ENCODE results near the gene TEX11. TPM values are rescaled to one million over a fixed set of nuclear protein-coding genes. Genes with fewer than 3 reads are reported as not detected.
"Not testable (repeated sequence)": the region's sequence is repeated elsewhere in the genome, so short reads cannot be mapped to it uniquely, and the experiment has no call there.

Gene TEX11
- total RNA-seq, 2 donors from 2014 or later = 1.0 to 2.0 TPM

DNA sequence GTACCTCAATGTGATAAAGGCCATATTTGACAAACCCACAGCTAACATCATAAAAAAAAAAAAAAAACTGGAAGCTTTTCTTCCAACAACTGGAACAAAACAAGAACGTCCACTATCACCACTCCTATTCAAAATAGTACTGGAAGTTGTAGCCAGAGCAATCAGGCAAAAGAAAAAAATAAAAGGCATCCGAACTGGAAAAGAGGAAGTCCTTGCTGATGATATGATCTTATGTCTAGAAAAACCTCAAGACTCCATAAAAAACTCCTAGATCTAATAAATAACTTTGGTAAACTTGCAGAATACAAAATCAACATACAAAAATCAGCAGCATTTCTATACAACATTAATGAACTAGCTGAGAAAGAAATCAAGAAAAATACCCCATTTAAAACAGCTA, 134.3 kb downstream of the TEX11 start:
- intact Hi-C loops (cut with DNase I, micrococcal nuclease) = no loop called here
- DNase-seq (no peak), ATAC-seq (no peak)

DNA sequence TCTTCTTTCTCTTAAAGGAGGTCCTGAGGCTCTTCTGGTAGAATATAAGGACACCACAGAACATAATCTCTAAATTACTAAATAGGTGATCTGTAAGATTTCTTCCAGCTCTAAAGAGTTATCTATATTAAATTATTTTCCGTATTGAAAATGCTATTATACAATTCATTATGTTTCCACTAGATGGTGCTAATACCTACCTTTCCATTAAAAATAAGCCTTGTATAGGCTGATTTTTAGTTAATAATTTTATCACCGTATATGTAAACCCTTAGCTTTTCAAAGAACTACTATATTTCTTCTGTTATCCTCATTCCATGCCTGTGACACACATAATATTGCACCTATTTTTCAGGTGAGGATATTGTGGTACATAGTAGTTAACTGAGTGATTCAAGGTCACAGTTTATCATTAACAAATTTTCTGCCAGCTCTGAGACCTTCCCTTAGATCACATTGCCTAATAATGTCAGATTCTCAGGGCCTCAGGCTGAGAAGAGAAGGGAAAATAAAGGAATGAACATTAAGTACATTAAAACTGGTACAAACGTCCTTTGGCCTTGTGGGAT, 138.8 kb downstream of the TEX11 start:
- DNase-seq = no peak
- intact Hi-C loops (cut with DNase I, micrococcal nuclease) = no loop called here
- ATAC-seq = no peak

DNA sequence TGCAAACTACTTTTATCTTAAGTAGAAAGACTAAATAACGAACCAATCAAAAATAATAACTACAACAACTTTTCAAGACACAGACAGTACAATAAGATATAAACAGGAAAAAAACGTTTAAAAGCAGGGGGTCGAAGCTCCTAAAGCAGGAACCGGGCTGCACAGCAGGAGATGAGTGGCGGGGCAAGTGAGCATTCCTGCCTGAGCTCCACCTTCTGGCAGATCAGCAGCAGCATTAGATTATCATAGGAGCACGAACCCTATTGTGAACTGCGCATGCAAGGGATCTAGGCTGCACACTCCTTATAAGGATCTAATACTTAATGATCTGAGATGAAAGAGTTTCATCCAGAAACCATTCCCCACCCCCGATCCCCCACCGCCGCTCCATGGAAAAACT, 146.2 kb downstream of the TEX11 start:
- intact Hi-C loops (cut with DNase I, micrococcal nuclease) = no loop called here
- no peak for ATAC-seq
- DNase-seq = no peak

DNA sequence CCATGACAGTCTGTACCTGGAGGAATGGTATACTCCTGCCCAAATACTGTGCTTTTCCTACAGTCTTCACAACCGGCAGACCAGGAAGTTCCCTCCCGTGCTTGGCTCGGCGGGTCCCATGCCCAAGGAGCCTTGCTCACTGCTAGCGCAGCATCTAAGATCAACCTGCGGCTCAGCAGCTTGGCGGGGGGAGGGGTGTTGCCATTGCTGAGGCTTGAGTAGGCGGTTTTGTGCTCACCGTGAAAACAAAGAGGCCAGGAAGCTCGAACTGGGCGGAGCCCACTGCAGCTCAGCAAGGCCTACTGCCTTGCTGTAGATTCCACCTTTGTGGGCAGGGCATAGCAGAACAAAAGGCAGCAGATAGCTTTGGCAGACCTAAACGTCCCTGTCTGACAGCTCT, 152.7 kb downstream of the TEX11 start:
- peak in 1 of 2 donors; percentile 19 for DNase-seq
- intact Hi-C loops (cut with DNase I, micrococcal nuclease) = no loop called here
- no peak for ATAC-seq

DNA sequence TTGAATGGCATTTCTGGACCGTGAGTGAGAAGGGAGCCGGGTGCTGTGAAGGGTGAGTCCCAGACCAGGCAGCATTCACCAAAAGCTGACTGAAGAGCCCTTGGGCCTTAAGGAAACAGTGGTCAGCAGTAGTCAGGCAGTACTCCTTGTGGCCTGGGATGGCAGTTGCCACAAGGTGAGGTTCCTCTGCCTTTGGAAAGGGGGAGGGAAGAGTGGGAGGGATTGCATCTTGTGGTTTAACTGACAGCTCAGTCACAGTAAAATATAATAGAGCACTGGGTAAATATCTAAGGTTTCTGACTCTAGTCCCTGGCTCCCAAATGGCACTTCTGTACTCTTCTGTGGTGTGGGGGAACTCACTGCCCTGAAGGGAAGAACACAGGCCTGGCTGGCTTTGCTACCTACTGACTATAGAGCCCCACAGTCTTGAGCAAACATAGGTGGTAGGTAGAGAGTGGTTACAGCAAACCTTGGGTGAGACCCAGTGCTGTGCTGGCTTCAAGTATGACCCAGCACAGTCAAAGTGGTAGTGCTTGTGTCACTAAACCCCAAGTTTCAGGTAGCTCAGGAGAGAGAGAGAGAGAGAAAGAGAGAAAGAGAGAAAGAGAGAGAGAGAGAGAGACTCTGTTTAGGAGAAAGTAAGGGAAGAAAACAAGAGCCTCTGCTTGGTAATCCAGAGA, 154.2 kb downstream of the TEX11 start:
- no peak for ATAC-seq
- DNase-seq = no peak
- intact Hi-C loops (cut with DNase I, micrococcal nuclease) = no loop called here

DNA sequence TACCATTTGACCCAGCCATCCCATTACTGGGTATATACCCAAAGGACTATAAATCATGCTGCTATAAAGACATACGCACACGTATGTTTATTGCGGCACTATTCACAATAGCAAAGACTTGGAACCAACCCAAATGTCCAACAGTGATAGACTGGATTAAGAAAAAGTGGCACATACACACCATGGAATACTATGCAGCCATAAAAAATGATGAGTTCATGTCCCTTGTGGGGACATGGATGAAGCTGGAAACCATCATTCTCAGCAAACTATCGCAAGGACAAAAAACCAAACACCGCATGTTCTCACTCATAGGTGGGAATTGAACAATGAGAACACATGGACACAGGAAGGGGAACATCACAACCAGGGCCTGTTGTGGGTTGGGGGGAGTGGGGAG, 174.7 kb downstream of the TEX11 start:
- DNase-seq; ATAC-seq; intact Hi-C loops (cut with DNase I, micrococcal nuclease): not testable (repeated sequence)

DNA sequence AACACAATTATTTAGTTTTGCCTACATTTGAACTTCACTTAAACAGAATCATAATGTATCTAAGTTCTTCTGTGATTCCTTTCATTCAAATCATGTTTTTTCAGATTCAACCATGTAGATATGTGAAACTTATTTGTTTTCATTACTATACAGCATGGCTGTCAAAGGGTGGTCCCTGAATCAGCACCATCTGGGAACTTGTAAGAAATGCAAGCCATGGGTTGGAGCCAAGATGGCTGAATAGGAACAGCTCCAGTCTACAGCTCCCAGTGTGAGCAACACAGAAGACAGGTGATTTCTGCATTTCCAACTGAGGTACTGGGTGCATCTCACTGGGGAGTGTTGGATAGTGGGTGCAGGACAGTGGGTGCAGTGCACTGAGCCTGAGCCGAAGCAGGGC, 180.6 kb downstream of the TEX11 start:
- intact Hi-C loops (cut with DNase I, micrococcal nuclease); DNase-seq; ATAC-seq: not testable (repeated sequence)

DNA sequence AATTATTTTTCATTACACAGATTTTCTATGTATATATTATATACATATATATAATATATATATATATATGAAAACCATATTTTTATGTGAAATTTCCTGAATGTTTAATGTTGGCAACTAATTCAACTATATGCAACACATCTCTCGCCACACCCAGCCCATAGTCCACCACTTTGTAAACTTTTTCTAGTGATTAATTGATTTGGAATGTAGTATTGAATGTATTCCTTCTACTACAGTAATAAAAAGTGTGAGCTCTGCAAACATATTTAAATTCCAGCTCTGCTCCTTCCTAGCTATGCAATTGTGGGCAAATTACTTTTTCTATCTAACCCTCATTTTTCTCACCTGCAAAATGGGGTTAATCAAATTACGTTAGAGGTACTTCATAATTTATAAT, 187.8 kb downstream of the TEX11 start:
- intact Hi-C loops (cut with DNase I, micrococcal nuclease) = no loop called here
- DNase-seq (no peak), ATAC-seq (no peak)

DNA sequence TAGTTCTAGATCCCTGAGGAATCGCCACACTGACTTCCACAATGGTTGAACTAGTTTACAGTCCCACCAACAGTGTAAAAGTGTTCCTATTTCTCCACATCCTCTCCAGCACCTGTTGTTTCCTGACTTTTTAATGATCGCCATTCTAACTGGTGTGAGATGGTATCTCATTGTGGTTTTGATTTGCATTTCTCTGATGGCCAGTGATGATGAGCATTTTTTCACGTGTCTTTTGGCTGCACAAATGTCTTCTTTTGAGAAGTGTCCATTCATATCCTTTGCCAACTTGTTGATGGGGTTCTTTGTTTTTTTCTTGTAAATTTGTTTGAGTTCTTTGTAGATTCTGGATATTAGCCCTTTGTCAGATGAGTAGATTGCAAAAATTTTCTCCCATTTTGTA, 197.2 kb downstream of the TEX11 start:
- intact Hi-C loops (cut with DNase I, micrococcal nuclease); ATAC-seq: not testable (repeated sequence)

DNA sequence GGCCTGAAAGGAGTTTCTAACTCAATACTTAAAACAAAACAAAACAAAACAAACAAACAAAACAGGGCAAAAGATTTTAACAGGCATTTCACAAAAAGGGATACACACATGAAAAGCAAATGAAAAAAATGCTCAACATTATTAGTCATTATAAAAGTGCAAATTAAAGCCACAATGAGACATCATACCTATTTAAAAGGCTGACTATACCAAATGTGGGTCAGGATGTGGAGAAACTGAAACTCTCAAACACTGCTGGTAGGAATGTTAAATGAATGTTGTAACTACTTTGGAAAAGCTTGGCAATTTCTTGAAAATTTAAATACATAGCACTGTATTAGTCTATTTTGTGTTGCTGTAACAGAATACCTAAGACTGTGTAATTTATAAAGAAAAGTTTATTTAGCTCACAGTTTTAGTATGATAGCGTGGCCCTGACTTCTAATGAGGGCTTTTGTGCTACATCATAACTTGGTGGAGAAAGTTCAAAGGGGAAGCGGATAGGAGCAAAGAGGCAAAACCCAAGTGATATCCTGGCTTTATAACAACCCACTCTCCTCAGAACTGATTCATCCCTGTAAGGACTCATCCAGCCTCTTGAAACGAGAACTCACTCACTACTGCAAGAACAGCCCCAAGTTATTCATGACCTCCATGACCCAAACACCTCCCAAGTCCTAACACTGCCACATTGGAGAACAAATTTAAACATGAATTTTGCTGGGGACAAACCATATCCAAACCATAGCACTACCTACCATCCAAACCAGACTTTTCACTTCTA, 214.0 kb downstream of the TEX11 start:
- DNase-seq (no peak), ATAC-seq (no peak)
- intact Hi-C loops (cut with DNase I, micrococcal nuclease) = no loop called here

More for the DNA sequence above, 197.2 kb downstream of the TEX11 start:
- not testable (repeated sequence) for DNase-seq

DNA sequence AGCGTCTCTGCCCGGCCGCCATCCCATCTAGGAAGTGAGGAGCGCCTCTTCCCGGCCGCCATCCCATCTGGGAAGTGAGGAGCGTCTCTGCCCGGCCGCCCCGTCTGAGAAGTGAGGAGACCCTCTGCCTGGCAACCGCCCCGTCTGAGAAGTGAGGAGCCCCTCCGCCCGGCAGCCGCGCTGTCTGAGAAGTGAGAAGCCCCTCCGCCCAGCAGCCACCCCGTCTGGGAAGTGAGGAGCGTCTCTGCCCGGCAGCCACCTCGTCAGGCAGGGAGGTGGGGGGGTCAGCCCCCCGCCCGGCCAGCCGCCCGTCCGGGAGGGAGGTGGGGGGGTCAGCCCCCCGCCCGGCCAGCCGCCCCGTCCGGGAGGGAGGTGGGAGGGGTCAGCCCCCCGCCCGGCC, 229.1 kb downstream of the TEX11 start:
- intact Hi-C loops (cut with DNase I, micrococcal nuclease); ATAC-seq; DNase-seq: not testable (repeated sequence)

DNA sequence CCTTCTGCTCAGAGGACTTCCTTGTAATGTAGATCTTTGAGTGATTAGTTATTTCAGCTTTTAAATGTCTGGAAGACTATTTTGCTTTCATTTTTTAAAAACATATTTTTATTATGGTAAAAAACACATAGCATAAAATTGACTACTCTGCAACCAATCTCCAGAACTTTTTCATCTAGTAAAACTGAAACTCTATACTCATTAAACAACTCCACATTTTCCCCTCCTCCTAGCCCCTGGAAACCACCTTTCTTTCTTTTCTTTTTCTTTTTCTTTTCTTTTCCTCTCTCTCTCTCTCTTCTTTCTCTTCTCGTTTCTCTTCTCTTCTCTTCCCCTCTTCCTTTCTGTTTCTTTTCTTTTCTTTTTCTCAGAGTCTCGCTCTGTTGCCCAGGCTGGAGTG, 233.2 kb downstream of the TEX11 start:
- no peak for DNase-seq
- intact Hi-C loops (cut with DNase I, micrococcal nuclease) = no loop called here
- no peak for ATAC-seq

DNA sequence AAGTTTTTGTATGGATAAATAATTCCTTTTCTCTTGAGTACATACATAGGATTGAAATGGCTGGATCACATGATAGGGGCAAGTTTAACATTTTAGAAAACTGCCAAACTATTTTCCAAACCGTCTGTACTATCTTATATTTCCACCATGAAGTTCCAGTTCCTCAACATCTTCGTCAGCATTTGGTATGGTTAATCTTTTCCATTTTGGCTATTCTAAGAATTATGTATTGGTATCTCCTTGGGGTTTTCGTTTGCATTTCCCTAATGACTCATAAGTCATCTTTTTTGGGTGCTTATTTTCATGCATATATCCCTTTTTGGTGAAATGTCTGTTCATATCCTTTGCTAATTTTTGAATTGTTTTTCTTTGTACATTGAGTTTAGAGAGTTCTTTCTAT, 236.2 kb downstream of the TEX11 start:
- DNase-seq (no peak), ATAC-seq (no peak)
- intact Hi-C loops (cut with DNase I, micrococcal nuclease) = no loop called here

DNA sequence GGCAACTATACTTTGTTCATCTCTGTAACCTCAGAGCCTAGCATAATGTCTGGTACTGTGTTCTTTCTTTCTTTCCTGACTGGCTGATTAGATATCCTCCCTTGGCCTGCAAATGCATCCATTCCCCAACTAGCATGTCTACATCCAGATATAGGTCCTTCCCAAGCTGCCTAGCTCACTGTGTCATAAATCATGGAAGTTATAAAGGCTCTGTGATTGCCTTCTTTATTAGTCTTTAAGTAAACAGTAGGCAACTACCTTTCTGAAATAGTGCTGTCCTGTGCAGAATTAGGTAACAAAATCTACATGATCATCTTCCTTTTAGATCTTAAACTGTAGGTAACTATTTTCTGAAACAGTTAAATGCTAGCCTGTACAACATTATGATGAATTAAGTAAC, 239.4 kb downstream of the TEX11 start:
- ATAC-seq (peak; percentile 89), DNase-seq (no peak)
- intact Hi-C loops (cut with DNase I, micrococcal nuclease) = no loop called here

DNA sequence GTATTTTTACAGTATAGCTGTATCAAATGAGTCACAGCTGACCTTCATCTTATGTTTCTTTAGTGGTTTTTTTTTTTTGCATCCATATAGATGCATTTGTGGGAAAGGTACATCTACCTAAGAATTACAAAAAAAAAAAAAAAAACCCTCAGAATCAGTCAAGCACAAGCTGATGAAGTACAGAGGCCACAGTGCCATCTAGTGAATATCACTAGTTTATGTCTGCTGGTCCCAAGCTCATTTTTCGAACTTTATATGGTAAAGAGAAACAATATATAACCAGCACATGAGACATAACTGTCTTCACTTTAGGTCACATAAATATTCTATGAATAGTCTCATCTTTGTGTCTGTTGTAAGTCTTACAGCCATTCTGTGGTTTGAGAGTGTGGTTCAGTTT, 243.8 kb downstream of the TEX11 start:
- intact Hi-C loops (cut with DNase I, micrococcal nuclease) = no loop called here
- DNase-seq = no peak

DNA sequence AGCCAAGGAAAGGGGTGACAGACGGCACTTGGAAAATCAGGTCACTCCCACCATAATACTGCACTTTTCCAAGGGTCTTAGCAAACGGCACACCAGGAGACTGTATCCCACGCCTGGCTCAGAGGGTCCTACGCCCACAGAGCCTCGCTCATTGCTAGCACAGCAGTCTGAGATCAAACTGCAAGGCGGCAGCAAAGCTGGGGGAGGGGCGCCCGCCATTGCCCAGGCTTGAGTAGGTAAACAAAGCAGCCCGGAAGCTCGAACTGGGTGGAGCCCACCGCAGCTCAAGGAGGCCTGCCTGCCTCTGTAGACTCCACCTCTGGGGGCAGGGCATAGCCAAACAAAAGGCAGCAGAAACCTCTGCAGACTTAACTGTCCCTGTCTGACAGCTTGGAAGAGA, 247.4 kb downstream of the TEX11 start:
- ATAC-seq; DNase-seq; intact Hi-C loops (cut with DNase I, micrococcal nuclease): not testable (repeated sequence)

More for the DNA sequence above, 243.8 kb downstream of the TEX11 start:
- ATAC-seq = peak; percentile 52

DNA sequence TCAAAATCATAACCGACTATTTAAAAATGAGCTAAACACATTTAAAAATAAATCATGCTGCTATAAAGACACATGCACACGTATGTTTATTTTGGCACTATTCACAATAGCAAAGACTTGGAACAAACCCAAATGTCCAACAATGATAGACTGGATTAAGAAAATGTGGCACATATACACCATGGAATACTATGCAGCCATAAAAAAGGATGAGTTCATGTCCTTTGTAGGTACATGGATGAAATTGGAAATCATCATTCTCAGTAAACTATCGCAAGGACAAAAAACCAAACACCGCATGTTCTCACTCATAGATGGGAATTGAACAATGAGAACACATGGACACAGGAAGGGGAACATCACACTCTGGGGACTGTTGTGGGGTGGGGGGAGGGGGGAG, 251.0 kb downstream of the TEX11 start:
- DNase-seq; ATAC-seq; intact Hi-C loops (cut with DNase I, micrococcal nuclease): not testable (repeated sequence)

DNA sequence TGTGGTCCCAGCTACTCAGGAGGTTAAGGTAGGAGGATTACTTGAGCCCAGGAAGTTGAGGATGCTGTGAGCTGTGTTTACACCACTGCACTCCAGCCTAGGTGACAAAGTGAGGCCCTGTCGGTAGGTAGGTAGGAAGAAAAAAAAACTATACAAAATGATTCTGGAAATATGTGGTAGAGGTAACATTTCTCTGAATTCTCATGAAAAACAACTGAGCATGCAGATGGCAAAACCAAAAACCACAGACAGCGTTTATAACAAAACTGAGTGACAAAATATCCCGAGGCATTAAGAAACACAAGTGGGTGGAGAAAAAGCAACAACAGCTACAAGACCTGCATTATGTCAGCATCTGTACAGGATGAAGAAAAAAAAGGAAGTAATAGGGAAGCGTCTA, 252.2 kb downstream of the TEX11 start:
- DNase-seq (no peak), ATAC-seq (no peak)
- intact Hi-C loops (cut with DNase I, micrococcal nuclease) = no loop called here

DNA sequence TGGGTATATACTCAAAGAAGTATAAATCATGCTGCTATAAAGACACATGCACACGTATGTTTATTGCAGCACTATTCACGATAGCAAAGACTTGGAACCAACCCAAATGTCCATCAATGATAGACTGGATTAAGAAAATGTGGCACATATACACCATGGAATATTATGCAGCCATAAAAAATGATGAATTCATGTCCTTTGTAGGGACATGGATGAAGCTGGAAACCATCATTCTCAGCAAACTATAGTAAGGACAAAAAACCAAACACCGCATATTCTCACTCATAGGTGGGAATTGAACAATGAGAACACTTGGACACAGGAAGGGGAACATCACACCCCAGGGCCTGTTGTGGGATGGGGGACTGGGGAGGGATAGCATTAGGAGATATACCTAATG, 260.6 kb downstream of the TEX11 start:
- intact Hi-C loops (cut with DNase I, micrococcal nuclease); ATAC-seq; DNase-seq: not testable (repeated sequence)

DNA sequence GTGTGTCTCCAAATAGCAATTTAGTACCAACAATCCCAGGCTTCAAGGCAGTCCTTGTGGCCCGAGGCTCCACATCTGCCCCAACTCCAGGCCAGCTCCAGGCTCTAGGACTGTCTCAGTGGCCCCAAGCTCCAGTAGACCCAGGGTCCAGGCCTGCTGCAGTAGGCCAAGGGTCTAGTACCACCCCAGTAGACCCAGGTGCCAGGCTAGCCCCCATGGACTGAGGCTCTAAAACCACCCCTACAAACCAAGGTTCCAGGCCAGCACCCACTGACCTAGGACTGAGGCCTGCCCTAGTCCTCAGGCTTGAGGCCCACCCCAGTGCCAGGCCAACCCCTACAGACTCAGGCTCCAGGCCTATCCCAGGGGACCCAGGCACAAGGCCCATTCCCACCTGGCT, 272.3 kb downstream of the TEX11 start:
- DNase-seq (no peak), ATAC-seq (no peak)

More for the DNA sequence above, 272.3 kb downstream of the TEX11 start:
- intact Hi-C loops (cut with DNase I, micrococcal nuclease) = no loop called here

Measured in left colon (tissue), 2 donors.